Lung microvascular endothelial cell (primary cell): Measurements from ENCODE around the gene CDKAL1. TPM values are rescaled to one million over a fixed set of nuclear protein-coding genes. Genes with fewer than 3 reads are reported as not detected.
"Not testable (repeated sequence)": the region's sequence is repeated elsewhere in the genome, so short reads cannot be mapped to it uniquely, and the experiment has no call there.

Experiments
- DNase-seq, 2 donors: peaks; one replicate each; pipeline versions ENCODE4 v3.0.0 to v3.0.0-alpha.2; 2010; ENCODE audit warnings: low read depth in 2 of 2
- total RNA-seq: library from RNA; depleted of rRNA; stranded (reverse); fragments of >200 nt; gene quantifications from 2 replicates; pipeline ENCODE4 v1.2.1, GENCODE V29; 2014

The CDKAL1 gene
- total RNA-seq, 1 donor from 2014 or later: 17.5 TPM

GRCh38 chr6:20706939-20707485, 172.8 kb downstream of the CDKAL1 start:
- no peak for DNase-seq

DNA sequence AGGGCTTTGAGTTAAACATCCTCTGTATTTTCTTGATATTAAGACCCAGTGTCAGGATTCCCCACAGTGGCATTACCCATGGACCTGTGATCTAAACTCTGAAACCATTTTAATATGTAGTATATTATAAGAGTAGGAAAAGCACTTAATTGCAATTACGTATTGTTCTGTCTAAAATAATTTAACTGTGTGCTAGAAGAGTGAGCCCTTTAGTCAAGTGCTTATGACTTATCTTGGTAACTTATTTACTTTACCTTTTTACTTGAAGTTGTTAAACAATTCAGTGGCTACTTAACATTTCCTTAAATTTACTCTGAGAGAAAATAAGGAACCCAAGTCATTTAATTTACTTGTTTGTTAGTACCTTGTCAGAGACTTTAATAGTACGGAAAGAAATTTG, 173.6 kb downstream of the CDKAL1 start:
- DNase-seq: no peak

DNA sequence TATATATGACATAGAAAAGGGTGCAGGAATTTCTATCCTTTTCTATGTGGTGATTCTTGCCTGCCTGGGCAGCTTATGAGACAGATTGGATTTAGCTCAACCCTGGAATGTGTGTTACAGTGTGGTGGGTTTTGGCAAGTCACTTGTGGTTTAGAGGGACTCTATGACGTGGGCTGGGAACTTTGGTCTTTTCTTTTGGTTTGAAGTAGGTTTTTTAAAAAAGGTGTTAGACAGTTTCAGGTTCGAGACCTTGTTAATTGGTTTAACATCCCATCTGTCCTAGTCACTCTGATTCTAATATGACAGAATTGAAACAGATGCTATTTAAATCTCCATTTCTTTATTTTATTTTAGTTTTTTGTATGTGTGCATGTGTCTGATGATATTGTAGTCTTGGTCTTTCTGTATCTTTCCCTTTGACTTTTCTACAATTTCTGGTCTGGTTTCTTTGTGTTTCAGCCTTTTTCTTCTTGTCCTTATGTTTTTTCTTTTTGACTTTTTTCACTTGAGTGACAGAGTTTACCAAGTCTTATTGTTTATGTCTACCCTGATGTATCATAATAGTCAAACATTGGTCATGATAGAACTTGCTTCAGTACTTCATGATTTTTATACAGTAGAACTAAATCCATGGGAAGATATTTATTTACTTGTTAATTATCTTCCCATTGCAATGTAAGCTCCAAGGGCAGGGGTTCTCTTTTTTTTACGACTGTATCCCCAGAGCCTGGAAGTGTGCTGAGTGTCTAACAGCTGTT, 174.3 kb downstream of the CDKAL1 start:
- no peak for DNase-seq

GRCh38 chr6:20709451-20709850, 175.2 kb downstream of the CDKAL1 start:
- peak in 1 of 2 donors; percentile 10 for DNase-seq

DNA sequence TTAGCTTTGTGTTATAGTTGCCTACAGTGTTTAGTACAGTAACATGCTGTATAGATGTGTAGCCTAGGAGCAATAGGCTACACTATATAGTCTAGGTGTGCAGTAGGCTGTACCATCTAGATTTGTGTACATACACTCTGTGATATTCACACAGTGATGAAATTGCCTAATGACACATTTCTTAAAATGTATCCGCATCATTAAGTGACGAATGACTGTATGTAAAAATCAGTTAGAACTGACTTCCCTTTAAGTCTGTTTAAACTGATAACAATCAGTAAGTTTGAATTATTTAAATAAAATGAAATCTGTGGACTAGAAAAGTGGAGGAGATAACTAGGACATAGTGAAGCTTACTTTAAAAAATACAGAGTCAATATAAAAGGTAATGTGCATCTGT, 176.1 kb downstream of the CDKAL1 start:
- no peak for DNase-seq

- DNase-seq: peak in 1 of 2 donors; percentile 52
Measured at GRCh38 chr6:20711518-20711917, 177.3 kb downstream of the CDKAL1 start.

GRCh38 chr6:20712011-20712410, 177.8 kb downstream of the CDKAL1 start:
- peak in 1 of 2 donors; percentile 22 for DNase-seq

DNA sequence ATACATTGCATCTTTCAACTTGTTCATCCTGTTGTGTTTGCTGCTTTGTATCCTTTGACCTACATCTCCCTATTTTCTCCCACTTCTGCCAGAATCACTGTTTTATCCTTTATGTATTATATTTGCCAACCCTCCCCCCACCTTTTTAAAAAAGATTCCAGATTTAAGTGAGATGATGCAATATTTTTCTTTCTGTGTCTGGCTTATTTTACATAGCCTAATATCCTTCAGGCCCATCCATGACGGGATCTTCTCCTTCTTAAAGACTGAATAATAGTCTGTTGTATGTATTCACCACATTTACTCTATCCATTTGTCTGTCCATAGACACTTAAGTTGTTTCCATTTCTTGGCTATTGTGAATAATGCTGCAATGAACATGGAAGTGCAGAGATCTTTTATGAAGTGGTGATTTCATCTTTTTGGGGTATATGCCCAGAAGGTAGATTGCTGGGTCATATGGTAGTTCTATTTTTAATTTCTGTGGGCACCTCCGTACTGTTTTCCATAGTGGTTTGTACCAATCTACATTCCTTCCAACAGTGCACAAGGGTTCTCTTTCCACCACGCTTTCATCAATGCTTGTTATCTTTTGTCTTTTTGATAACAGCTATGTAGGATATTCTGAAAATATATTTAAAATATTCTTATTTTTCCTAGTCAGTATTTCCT, 181.0 kb downstream of the CDKAL1 start:
- DNase-seq: no peak

- DNase-seq: no peak
Measured at GRCh38 chr6:20716865-20717264, 182.6 kb downstream of the CDKAL1 start.

- no peak for DNase-seq
Measured at GRCh38 chr6:20717743-20718142, 183.5 kb downstream of the CDKAL1 start.

DNA sequence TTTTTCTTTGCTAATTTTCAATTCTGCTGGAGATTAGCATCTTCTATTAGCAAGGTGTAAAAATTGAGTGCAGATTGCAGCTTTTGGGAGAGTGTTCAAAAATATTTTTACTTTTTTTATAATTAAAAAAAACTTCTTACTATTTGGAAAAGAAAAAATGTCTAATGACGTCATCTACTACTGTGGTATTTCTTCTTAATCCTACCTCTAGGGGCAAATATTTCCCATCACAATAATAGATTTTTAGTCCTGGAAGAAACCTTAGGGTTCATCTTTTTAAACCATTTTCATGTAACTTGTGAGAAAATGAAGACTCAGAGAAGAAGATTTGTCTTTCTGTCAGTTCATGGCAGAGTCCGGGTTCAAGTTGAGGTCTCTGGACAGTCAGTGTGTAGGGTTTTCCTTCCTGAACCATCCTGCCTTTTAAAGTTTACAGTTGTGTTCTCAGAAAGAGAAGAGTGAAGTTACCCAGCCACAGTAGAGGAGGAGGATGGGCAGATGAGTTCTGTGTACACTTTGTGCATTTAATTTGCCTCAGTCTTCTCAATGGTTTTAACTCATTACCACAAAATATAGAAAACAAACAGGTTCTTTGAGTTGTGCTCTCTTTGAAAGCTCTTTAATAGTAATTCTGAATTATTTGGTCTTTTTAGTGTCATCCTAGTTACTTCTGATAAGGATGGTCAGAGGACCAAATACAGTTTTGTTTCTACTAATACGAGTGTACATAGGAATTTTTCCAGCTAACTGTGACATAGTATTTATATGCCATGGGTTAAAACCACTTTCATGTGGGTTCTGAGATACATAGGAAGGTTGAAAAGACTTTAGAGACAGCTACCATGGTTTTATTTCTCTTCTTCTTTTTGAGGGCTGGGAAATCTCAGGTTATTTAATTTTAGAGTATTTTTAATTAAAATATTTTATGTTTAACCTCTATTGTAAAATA, 184.7 kb downstream of the CDKAL1 start:
- DNase-seq: no peak

- DNase-seq: no peak
Measured at GRCh38 chr6:20719980-20720379, 185.7 kb downstream of the CDKAL1 start.

GRCh38 chr6:20721121-20721520, 186.9 kb downstream of the CDKAL1 start:
- DNase-seq: not testable (repeated sequence)

DNA sequence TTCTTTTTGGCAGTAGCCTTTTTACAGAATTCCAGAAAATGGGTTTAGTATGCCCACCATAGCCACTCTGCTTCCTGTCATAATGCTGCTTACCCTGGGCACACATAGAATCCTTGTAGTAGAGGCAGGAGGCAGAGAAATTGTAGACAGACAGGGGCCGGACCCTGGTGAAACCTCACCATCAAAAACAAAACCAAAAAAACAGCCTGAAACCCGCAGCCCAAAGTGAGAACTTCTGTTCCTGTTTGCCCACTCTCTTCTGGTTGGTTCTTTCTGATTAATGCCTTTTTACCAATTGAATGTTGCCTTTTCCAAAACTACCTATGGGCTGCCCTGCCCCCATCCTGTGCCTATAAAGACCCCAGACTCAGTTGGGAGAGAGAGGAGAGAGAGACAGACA, 188.2 kb downstream of the CDKAL1 start:
- DNase-seq: no peak

DNA sequence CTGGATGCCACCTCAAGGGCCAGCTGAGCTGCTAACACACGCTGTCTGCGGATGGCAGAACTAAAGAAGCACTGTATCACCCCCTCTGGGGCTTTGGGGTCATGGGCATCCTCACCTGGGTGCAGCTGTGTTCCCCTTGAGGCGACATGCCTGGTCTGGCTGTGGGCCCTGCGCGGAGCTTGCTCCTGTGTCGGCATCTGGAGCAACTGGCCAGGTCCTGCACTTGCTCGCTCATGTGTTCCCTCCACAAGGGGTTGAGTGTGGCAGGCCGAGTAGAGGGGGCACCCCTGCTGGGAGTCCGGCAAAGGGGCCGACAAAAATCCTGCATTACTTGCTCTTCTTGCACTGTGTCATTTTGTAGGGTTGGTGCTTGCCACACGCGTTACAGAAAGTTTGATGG, 189.0 kb downstream of the CDKAL1 start:
- DNase-seq: no peak

GRCh38 chr6:20724443-20725190, 190.4 kb downstream of the CDKAL1 start:
- DNase-seq: no peak

GRCh38 chr6:20725235-20725634, 191.0 kb downstream of the CDKAL1 start:
- DNase-seq: not testable (repeated sequence)

DNA sequence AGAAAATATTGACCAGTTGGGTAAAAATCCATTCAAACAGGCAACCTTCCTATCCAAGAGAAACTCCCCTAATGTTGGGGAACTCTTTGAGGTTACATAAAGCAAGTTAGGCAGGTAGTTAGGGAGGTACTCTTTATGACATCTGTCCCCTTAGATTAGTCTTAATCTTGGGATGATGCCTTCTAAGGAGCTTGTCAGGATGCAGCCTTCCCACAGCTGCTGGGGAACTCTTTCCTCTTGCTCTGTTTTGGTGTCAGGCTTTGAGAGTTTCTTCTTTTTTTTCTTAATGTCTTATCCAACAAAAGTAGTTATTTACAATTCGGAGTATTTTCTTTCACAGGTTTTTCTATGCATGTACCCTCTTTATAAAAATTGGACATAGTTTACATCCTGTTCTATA, 194.8 kb downstream of the CDKAL1 start:
- DNase-seq: no peak

DNA sequence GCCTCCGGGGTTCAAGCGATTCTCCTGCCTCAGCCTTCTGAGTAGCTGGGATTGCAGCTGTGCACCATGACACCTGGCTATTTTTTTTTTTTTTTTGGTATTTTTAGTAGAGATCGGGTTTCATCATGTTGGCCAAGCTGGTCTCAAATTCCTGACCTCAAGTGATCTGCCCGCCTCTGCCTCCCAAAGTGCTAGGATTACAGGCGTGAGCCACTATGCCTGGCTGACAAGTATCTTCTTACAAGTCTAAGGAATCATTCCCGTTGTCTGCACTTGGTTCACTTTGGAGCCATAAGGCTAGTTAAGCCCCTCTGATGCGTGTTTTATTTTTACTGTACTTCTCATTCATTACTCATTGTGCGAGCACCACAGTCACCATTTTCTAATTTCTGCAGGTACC, 198.1 kb downstream of the CDKAL1 start:
- not testable (repeated sequence) for DNase-seq

- DNase-seq: no peak
Measured at GRCh38 chr6:20732896-20733295, 198.6 kb downstream of the CDKAL1 start.

GRCh38 chr6:20737912-20738311, 203.7 kb downstream of the CDKAL1 start:
- no peak for DNase-seq
